Erythroblast (primary cell): ENCODE results near the gene MRC1.

ENCODE experiments used
- DNase-seq, 2 experiments: peaks; one replicate each; lab custom pipeline; 2025; lab: John Stamatoyannopoulos, UW
- GATA1 ChIP-seq: IDR thresholded peaks from 2 replicates; pipeline ENCODE4 v1.6.1; 2011; ENCODE audit warnings: low read depth, mild to moderate bottlenecking, control low read depth, low read length, moderate library complexity
- POLR2A ChIP-seq: IDR thresholded peaks from 2 replicates; pipeline ENCODE4 v1.6.1; 2011; ENCODE audit warnings: mild to moderate bottlenecking, low read length

Gene MRC1

GRCh38 chr10:17811146-17811865, 2.2 kb downstream of the MRC1 start:
- DNase-seq: no peak
- no peak for TF ChIP-seq POLR2A
- TF ChIP-seq GATA1: no peak

GRCh38 chr10:17814973-17815372, 5.8 kb downstream of the MRC1 start:
- DNase-seq: no peak
- TF ChIP-seq GATA1: no peak
- TF ChIP-seq POLR2A: no peak

- no peak for DNase-seq
- TF ChIP-seq GATA1 (no peak), POLR2A (no peak)
These were observed 7.1 kb downstream of the MRC1 start for GRCh38 chr10:17816199-17816598.

DNA sequence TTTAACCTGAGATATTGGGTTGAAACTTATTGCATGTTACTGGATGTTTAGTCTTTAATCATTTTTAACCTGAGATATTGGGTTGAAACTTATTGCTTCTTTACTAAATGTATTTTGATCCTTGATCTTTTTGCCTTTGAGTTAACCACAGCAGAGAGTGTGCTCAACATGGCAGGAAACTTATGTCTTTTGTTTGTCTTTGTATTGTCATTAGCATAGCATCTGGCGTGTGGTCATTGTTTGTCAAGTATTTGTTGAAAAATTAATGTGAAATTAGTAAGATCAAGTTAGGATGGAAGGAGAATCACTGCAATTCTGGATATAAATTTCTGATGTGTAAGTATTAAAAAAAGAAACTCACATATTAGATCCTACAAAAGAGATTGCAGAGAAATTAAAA, 8.2 kb downstream of the MRC1 start:
- no peak for DNase-seq

DNA sequence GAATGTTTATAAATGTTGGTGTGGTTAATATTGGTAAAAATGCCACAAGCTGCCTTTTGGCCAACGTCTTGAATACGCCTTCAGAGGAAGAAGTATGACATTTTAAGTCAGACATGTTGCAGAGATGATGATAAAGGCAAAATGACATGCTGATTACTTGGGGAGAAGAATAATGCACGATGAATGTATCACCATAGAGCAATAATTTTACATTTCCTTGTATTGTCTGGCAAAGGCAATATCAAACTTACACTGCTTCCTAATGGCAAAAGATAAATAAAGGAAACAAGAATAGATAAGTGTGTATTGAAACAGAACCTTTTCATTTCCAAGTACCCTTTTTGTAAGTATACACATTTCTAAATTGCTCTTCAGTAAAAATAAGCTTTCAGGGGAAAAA, 8.6 kb downstream of the MRC1 start:
- no peak for TF ChIP-seq POLR2A
- TF ChIP-seq GATA1: no peak
- no peak for DNase-seq

More for the DNA sequence above, 8.2 kb downstream of the MRC1 start:
- TF ChIP-seq POLR2A: no peak
- no peak for TF ChIP-seq GATA1

DNA sequence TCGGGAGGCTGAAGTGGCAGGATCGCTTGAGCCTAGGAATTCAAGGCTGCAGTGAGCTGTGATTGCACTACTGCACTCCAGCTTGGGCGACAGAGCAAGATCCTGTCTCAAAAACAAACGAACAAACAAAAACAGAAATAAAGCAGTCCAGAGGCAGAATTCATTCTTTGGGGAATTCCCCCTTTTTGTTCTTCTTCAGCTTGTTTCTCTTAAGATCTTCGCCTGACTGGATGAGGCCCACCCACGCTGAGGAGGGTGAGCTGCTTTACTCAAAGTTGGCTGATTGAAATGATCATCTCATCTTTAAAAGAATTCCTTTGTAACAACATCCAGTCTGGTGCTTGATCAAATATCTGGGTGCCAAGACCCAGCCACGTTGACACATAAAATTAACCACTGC, 10.7 kb downstream of the MRC1 start:
- TF ChIP-seq POLR2A (no peak), GATA1 (no peak)
- DNase-seq: no peak

GRCh38 chr10:17820943-17821342, 11.8 kb downstream of the MRC1 start:
- TF ChIP-seq POLR2A: no peak
- no peak for TF ChIP-seq GATA1
- no peak for DNase-seq

GRCh38 chr10:17821893-17822292, 12.7 kb downstream of the MRC1 start:
- no peak for DNase-seq

DNA sequence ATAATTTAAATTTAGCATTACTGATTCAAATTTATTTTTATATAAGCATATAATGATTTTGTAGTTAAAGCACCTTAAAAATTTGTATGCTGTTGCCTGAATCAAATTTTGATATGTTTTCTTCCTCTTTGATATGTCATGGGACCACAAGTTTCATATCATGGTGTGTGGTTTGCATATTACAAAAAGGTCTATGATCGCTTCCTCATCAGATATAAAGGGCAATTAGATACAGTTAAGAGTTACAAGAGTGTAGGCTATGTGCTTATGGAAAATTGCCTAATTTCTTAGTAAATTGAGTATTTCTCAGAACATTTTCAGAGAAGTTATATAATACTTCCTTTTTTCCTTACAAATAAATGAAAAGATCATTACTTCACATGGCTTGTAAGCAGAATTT, 22.2 kb downstream of the MRC1 start:
- DNase-seq: no peak
- TF ChIP-seq GATA1 (no peak), POLR2A (no peak)

More at GRCh38 chr10:17821893-17822292, 12.7 kb downstream of the MRC1 start:
- no peak for TF ChIP-seq POLR2A
- no peak for TF ChIP-seq GATA1

DNA sequence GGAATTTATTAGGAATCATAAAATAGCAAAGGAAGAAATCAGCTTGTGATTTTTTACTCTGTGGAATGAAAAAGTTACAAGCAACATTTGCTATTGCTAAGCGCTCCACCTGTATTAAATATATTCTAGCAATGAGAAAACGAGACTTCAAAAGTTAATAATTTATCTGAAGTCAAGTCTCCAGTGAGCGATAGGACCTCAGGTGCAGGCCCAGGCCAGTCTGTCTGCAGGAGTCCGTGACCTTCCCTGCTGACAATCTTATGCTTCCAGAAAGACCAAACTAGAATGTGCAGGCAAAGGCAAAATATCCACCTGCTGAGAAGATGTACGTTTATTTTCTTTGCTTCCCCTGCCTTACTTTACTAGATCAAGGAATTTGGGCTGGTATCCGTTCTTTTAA, 22.7 kb downstream of the MRC1 start:
- TF ChIP-seq POLR2A (no peak), GATA1 (no peak)
- DNase-seq: no peak

GRCh38 chr10:17833656-17834055, 24.5 kb downstream of the MRC1 start:
- DNase-seq: no peak
- TF ChIP-seq POLR2A: no peak

- no peak for DNase-seq
- TF ChIP-seq GATA1 (no peak), POLR2A (no peak)
These were observed 26.5 kb downstream of the MRC1 start for GRCh38 chr10:17835688-17836087.

GRCh38 chr10:17836942-17837341, 27.8 kb downstream of the MRC1 start:
- DNase-seq: peak; percentile 4 to 8
- TF ChIP-seq GATA1 (no peak), POLR2A (no peak)

GRCh38 chr10:17838080-17838648, 29.0 kb downstream of the MRC1 start:
- no peak for TF ChIP-seq POLR2A
- TF ChIP-seq GATA1: no peak
- DNase-seq: no peak

DNA sequence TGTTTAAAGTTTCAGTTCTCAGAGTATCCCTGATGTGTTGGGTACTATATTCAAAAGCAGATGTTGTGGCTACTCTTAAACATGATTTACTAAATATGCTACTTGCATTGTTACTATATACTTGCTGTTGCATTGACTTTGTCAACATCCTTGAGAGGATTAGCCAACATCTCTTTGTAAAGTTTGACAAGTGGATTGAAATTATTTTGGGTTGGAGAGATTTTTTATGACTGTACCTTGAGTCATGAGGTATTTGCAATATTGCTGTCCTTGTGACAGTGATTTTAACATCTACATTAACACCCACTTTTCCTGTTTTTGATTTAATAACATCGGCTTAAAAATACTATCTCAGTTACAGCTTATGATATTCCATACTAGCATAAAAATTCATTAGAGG, 31.9 kb downstream of the MRC1 start:
- no peak for DNase-seq
- TF ChIP-seq POLR2A (no peak), GATA1 (no peak)
